H54 (cell line): ENCODE results near the gene C5AR2.
A peak's percentile ranks its signal among the peaks of the same experiment; 100 is the strongest.
"Not testable (repeated sequence)": the region's sequence is repeated elsewhere in the genome, so short reads cannot be mapped to it uniquely, and the experiment has no call there.

ENCODE experiments used
- DNase-seq: peaks from one replicate; pipeline ENCODE4 v3.0.0; 2011; ENCODE audit warnings: low spot score, mixed read lengths; ENCODE audit not compliant: insufficient read length
- FAIRE-seq: peaks from 3 replicates; lab custom pipeline; 2011; peaks lifted over from hg19 to GRCh38; lab: Jason Lieb, UNC
- POLR2A ChIP-seq: IDR thresholded peaks from 2 replicates; pipeline ENCODE4 v1.6.1; 2011; ENCODE audit warnings: low read depth, mild to moderate bottlenecking, low read length

Gene C5AR2

GRCh38 chr19:47379381-47379938, 47.5 kb downstream of the C5AR2 start:
- FAIRE-seq: no peak
- no peak for TF ChIP-seq POLR2A
- DNase-seq: no peak

- DNase-seq: no peak
- TF ChIP-seq POLR2A: no peak
- no peak for FAIRE-seq
Measured at GRCh38 chr19:47380559-47380958, 48.6 kb downstream of the C5AR2 start.

GRCh38 chr19:47381121-47381520, 49.1 kb downstream of the C5AR2 start:
- no peak for TF ChIP-seq POLR2A
- DNase-seq (no peak), FAIRE-seq (no peak)

- DNase-seq (no peak), FAIRE-seq (no peak)
- no peak for TF ChIP-seq POLR2A
Measured at GRCh38 chr19:47381653-47382279, 49.8 kb downstream of the C5AR2 start.

GRCh38 chr19:47383890-47384289, 51.9 kb downstream of the C5AR2 start:
- not testable (repeated sequence) for DNase-seq, FAIRE-seq

- DNase-seq, FAIRE-seq: not testable (repeated sequence)
Measured at GRCh38 chr19:47384533-47384932, 52.6 kb downstream of the C5AR2 start.

GRCh38 chr19:47386582-47386981, 54.6 kb downstream of the C5AR2 start:
- not testable (repeated sequence) for FAIRE-seq, DNase-seq

- DNase-seq, FAIRE-seq: not testable (repeated sequence)
Measured at GRCh38 chr19:47387623-47388022, 55.6 kb downstream of the C5AR2 start.

GRCh38 chr19:47388721-47389120, 56.7 kb downstream of the C5AR2 start:
- not testable (repeated sequence) for DNase-seq, FAIRE-seq

- no peak for TF ChIP-seq POLR2A
- DNase-seq (no peak), FAIRE-seq (no peak)
Measured at GRCh38 chr19:47389150-47389556, 57.2 kb downstream of the C5AR2 start.

GRCh38 chr19:47390533-47391488, 58.8 kb downstream of the C5AR2 start:
- DNase-seq (no peak), FAIRE-seq (no peak)
- no peak for TF ChIP-seq POLR2A

GRCh38 chr19:47391510-47392223, 59.7 kb downstream of the C5AR2 start:
- peak; percentile 51 for DNase-seq
- FAIRE-seq: no peak
- no peak for TF ChIP-seq POLR2A
